ENCODE results near the gene CADM2.

GRCh38 chr3:85041562-85042055, 82.8 kb downstream of the CADM2 start:
- TF ChIP-seq EZH2 (IDR thresholded peaks at IDR 0.05), result no peak
- no peak for TF ChIP-seq CTCF (IDR thresholded peaks at IDR 0.05 in 2 of 3, conservative IDR thresholded peaks at IDR 0.05 in 1 of 3; ENCODE audit: borderline replicate concordance in 1 of 3, insufficient read depth in 1 of 3, low read depth in 2 of 3, low read length in 2 of 3)
- TF ChIP-seq EZH2phosphoT487 (IDR thresholded peaks at IDR 0.05; ENCODE audit: borderline replicate concordance), result no peak
- TF ChIP-seq RAD21 (IDR thresholded peaks at IDR 0.05; ENCODE audit: low read depth), result no peak
- TF ChIP-seq ZNF274 (IDR thresholded peaks at IDR 0.05; ENCODE audit: low read depth, low read length), result no peak
- TF ChIP-seq POLR2A (IDR thresholded peaks at IDR 0.05; ENCODE audit: borderline replicate concordance, extremely low read depth, insufficient read depth, insufficient read length), result no peak
- no peak for TF ChIP-seq REST (IDR thresholded peaks at IDR 0.05; ENCODE audit: low read depth)
